Vagina (tissue), 2 donors: ENCODE results near the gene ZMAT3.

Source experiments
- CTCF ChIP-seq, 3 experiments: fragments of 450-650 bp in 2 of 3; fragments of 200-600 bp in 1 of 3; sonication (generic) in 1 of 3; IDR thresholded peaks; one replicate each; pipeline ENCODE4 v1.5.1; 2017 to 2019; ENCODE audit warnings: antibody characterized with exemption in 3 of 3, mild to moderate bottlenecking in 2 of 3, moderate library complexity in 2 of 3
- POLR2A ChIP-seq, 2 donors: fragments of 450-650 bp; IDR thresholded peaks; one replicate each; pipeline ENCODE4 v1.6.1; 2017; ENCODE audit warnings: antibody characterized with exemption in 2 of 2, mild to moderate bottlenecking in 2 of 2, moderate library complexity in 2 of 2

- TF ChIP-seq CTCF (IDR thresholded peaks at IDR 0.05) (no peak), POLR2A (IDR thresholded peaks at IDR 0.05) (no peak)
Observed at GRCh38 chr3:179046497-179047353, 24.9 kb downstream of the ZMAT3 start.
